LNCaP clone FGC (cell line): ENCODE data around the gene LUZP1.
A peak's percentile ranks its signal among the peaks of the same experiment; 100 is the strongest.

ENCODE experiments used
- DNase-seq: peaks from one replicate; pipeline ENCODE4 v3.0.0-alpha.2; 2011; ENCODE audit warnings: low read depth
- H3K4me3 ChIP-seq: 2 replicates; pipeline ENCODE4 v1.5.1; 2011; ENCODE audit warnings: mild to moderate bottlenecking, low read depth, low read length, control low read depth
- CTCF ChIP-seq: IDR thresholded peaks from 2 replicates; pipeline ENCODE4 v1.5.1; 2012; ENCODE audit warnings: mild to moderate bottlenecking; ENCODE audit not compliant: control insufficient read depth, insufficient read depth; ENCODE audit errors: extremely low read depth

Gene LUZP1

GRCh38 chr1:23168079-23168444, 594 bp downstream of the LUZP1 start:
- no peak for TF ChIP-seq CTCF
- no peak for DNase-seq

GRCh38 chr1:23167353-23168078, 1.1 kb downstream of the LUZP1 start:
- TF ChIP-seq CTCF = no peak

More at GRCh38 chr1:23168079-23168444, 594 bp downstream of the LUZP1 start:
- peak overlapping the region; percentile 71 for H3K4me3 ChIP-seq

GRCh38 chr1:23166854-23167253, 1.8 kb downstream of the LUZP1 start:
- DNase-seq = no peak
- H3K4me3 ChIP-seq = peak overlapping the region; percentile 71
- no peak for TF ChIP-seq CTCF

More at GRCh38 chr1:23167353-23168078, 1.1 kb downstream of the LUZP1 start:
- peak overlapping the region; percentile 71 for H3K4me3 ChIP-seq
- no peak for DNase-seq

GRCh38 chr1:23163395-23163794, 5.3 kb downstream of the LUZP1 start:
- no peak for DNase-seq
- no peak overlapping the region for H3K4me3 ChIP-seq
- no peak for TF ChIP-seq CTCF

GRCh38 chr1:23159963-23160877, 8.4 kb downstream of the LUZP1 start:
- no peak for TF ChIP-seq CTCF
- no peak overlapping the region for H3K4me3 ChIP-seq

GRCh38 chr1:23156940-23157339, 11.7 kb downstream of the LUZP1 start:
- TF ChIP-seq CTCF = no peak
- no peak for DNase-seq
- H3K4me3 ChIP-seq = no peak overlapping the region

More at GRCh38 chr1:23159963-23160877, 8.4 kb downstream of the LUZP1 start:
- DNase-seq = no peak
